Hematopoietic multipotent progenitor cell treated with erythropoietin and hydrocortisone succinate and interleukin-3 and kit ligand, for 6 days (in vitro differentiated cells): ENCODE measurements around the gene HOXD8.

ENCODE experiments used
- DNase-seq: peaks from one replicate; pipeline ENCODE4 v3.0.0-alpha.2; 2015

HOXD8 gene

DNA sequence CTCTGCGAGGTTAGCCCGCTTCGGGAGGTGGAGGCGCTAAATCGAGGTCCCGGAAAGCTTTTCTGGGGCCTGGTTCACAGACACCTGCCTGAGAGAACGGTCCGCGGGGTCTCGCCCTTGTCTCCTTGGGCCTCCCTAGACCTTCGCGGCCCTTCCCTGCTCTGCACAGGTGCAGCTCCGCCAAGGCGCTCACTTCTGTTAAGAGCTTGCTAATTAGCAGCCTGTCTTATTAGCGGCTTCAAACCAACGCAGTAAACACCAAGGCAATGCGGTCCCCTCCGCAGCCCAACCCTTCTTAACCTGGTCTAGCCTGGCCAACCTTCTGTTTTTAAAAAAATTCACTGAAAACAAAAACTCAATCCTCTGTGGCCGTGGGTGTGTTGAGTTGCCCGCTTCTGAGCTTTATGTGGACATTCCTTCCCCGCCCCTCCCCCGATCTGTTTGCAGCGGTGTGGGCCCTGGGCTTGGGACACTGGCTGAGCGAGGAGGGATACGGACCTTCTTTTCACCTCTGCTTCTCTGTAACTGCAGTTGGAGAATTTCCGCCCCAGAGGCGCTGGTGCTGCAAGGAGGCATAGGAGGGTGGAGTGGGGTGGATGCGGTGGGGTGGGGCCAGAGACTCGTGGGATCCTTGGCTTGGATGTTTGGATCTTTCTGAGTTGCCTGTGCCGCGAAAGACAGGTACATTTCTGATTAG is 18.4 kb downstream of the HOXD8 start:
- no peak for DNase-seq

DNA sequence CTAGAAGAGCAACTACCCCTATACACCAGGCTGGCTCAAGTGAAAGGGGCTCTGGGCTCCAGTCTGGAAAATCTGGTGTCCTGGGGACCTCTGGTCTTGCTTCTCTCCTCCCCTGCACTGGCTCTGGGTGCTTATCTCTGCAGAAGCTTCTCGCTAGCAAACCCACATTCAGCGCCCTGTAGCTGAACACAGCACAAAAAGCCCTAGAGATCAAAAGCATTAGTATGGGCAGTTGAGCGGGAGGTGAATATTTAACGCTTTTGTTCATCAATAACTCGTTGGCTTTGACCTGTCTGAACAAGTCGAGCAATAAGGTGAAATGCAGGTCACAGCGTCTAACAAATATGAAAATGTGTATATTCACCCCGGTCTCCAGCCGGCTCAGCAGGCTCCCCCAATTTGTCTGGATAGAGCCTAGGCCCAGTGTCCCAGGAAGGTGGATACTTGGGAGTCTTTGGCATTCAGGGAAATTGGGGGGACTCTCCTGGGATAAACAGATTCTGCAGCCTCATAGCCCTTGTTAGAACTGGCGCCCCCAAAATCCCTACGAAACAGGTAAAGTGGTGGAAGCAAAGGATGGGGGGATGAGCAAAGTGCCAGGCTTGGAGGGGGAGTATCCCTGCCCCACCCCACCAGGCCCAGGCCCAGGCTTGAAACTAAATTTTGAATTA is 19.4 kb downstream of the HOXD8 start:
- DNase-seq: no peak

DNA sequence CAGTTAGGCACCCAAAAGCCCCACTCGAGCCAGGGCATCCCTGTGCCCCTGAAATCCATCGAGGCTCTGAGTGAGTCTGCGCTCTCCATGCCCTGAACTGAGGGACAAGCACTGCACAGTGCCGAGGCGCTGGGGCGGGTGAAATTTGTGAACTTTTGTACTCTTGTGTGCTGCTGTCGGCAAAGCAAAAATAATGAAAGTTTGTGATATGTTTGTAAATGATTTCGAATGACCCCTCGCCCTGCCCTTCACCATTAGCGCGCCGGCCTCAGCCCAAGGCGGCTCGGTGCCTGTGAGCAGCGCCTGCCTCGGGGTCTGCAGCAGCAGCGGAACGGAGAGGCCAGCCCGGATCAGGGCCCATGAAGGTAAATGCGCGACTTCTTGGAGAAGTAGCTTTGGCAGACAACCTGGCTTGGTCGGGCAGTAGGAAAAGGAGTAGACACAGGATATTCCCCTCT is 20.0 kb downstream of the HOXD8 start:
- DNase-seq: no peak

DNA sequence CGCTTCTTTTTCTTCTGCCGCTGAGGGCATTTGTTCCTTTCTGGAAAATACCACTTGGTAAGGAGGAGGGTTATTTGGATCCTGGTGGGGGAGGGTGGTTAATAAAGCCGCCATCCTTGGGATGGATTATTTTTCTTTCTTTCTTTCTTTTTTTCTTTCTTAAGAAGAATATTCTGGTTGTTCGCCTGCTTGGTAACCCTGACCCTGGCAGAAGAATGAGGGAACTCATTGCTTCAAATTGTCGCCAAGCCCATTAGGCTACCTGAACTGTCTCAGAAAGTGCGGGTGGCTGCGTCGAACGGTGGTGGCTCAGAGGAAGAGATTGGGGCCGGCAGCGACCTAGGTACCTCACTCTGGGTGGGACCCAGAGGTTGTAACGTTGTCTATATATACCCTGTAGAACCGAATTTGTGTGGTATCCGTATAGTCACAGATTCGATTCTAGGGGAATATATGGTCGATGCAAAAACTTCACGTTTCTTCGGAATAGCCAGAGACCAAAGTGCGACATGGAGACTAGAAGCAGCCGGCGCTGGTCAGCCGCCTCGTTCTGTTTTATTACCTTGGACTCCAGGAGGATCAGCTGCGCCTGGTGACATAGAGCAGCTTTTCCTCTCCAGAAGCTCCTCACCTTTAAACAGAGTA is 20.6 kb downstream of the HOXD8 start:
- DNase-seq: no peak

DNA sequence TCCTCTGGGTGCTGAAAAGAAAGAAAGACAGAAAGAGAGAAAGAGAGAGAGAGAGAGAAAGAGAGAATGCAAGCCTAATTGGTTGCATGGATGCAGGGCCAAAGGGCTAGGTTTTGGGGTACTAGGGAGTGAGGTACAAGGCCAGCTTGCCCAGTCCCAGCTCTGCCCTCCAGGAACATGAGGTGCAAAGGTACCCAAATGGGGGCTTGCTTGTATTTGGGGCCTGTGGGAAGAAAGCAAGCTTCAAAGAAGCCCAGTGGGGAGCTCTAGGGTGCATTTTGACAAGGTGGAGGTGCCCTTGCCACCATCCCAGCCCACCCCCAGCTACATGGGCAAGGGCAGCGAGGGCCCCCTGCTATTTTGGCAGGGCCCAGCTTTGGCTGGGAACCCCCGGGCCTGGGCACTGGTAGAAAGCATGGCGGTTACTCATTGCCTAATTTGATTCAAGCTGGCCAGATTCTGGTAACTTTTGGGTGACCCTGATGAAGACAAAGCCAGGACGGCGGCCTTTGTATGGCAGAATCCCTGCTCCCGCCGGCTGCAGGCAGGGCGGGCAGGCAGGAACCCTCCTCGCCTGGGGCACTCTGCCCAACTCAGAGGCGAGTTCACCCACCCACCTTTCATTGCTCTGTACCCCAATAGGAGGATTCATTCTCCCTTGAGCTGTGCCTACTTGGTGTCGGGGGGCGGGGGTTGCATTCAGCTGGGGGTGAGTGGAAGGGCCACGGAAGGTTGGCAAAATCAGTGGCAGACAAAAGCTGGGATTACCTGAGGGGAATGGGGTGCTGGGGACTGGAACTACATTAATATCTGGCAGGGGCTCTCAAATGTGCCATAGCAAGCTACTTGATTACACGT is 21.3 kb downstream of the HOXD8 start:
- DNase-seq: no peak

DNA sequence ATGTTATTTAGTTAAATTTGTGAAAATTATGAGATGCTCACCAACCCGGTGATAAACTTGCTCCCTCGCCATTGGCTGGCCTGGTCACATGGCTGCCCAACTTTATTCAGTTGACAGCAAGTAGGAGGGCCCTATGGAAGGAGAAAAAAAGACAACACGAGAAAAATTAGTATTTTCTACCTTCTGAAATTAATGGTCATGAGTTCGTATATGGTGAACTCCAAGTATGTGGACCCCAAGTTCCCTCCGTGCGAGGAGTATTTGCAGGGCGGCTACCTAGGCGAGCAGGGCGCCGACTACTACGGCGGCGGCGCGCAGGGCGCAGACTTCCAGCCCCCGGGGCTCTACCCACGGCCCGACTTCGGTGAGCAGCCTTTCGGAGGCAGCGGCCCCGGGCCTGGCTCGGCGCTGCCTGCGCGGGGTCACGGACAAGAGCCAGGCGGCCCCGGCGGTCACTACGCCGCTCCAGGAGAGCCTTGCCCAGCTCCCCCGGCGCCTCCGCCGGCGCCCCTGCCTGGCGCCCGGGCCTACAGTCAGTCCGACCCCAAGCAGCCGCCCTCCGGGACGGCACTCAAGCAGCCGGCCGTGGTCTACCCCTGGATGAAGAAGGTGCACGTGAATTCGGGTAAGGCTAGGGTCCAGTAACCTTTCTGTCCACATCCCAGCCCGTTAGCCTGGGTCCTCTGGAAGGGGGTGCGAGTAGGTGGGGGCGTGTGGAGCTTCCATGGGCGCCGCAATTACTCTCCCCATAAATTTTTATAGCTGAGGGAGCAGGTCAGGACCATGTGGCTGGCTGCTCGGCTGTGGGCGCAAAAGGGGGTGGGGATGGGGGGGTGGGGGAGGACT is 22.2 kb downstream of the HOXD8 start, which contains the start of gene HOXD4:
HOXD4 (plus strand) TSS at position 109 of the 846 bp plus-strand sequence; CDS start at position 193, 84 bp downstream.
- DNase-seq: no peak

DNA sequence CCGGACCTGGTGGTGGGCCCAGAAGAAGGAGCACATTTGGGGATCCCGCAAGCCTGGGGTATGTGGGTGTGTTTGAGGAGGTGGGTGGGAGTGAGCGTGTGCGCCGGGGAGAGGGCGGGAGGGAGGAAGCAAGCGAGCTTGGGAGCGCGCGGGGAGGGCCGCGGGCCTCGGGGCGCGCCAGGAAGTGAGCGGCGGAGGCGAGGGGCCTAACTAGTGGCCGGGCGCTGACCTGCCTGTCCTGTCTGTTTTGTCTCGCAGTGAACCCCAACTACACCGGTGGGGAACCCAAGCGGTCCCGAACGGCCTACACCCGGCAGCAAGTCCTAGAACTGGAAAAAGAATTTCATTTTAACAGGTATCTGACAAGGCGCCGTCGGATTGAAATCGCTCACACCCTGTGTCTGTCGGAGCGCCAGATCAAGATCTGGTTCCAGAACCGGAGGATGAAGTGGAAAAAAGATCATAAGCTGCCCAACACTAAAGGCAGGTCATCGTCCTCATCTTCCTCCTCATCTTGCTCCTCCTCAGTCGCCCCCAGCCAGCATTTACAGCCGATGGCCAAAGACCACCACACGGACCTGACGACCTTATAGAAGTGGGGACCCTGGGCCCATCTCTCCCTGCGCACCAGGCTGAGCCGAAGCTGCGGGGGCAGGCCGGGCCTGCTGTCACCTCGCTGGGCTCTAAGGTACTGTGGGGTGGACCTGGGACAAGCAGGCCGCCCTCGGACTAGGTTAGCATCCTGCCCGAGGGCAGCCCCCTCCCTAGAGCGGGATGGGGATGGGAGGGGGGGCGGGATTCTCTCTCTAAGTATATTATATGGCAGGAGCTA is 23.1 kb downstream of the HOXD8 start:
- DNase-seq: no peak

DNA sequence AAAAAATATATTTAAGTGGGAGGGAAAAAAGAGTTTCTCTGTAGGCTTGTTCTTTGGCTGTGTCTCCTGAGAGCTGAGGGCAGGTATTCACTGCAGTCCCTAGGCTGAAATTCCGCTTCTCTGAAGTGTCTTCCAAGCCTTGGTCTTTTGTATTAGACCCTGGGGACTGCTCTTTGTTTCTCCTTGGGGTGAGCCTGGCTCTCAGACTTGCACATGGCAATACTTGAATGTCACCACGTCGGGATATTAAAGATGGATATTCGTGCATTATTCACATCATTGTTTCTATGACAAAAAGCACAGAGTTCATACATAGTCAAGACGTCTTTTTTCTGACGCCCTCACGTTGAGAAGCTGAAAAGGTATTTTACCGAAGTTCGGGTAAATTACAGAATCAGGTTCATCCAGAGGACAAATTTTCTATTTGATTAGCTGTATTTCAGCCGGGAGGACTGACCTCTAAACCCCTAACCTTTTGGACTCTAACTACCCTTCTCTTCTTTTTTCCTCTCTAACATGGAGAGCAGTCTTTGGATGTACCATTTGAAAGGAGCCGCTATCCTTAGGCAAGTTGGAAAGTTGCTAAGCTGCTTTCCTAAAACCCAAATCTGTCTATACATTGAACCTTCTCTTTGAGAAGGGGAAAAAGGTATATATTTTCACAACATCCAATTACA is 25.2 kb downstream of the HOXD8 start:
- DNase-seq: no peak

DNA sequence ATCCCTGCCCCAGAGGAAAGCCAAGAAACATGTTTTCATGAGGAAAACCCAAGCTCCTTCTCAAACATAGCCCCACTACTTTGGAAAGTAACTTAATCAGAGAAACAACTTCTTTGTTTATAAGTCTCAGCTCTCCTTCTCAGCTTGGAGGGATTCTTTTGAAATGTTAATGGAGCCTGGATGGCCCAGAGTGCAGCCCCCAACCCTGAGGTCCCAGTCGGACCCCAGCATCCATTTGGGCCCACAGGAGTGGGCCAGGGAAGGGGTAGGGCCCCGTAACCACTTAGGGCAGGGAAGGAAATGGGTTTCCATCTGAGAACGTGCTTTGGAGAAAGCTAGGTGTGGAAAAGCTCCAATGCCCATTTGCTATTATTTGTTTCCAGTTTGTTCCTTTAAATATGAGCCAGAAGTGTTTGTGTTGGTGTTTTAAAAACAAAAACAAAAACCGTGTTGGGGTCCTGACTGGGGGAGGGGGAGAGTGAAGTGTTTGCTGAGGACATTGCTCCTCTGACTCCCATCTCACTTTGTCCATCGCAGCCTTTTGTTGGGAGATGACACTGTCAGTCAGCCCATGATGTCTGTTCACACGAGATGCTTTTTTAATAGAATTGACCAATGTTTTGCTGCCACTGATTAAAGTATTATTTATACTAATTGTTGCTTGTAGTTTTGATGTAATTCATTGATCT is 26.0 kb downstream of the HOXD8 start:
- DNase-seq: no peak

DNA sequence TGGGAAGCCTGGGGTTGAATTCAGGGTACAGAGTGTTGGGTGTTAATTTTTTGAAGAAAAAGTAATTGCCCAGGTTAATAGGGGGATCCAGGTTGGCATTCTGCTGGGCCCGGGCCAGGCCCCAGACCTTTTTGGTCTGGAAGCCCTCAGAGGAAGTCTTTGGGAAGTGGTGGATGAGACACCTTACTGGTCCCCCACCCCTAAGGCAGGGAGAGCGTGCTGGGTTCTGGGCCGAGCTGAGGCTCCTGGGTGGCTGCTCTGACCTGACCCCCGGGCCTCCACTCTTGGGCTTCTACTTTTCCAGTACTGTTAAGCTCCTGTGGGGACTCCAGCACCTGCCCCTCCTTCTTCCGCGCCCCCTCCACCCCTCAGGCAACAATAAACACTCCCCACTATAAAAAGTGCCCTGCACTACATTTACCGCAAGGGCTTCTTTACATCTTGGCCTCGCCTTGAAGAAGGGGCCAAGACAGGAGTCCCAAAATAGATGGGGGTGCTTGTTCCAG is 26.8 kb downstream of the HOXD8 start:
- no peak for DNase-seq

DNA sequence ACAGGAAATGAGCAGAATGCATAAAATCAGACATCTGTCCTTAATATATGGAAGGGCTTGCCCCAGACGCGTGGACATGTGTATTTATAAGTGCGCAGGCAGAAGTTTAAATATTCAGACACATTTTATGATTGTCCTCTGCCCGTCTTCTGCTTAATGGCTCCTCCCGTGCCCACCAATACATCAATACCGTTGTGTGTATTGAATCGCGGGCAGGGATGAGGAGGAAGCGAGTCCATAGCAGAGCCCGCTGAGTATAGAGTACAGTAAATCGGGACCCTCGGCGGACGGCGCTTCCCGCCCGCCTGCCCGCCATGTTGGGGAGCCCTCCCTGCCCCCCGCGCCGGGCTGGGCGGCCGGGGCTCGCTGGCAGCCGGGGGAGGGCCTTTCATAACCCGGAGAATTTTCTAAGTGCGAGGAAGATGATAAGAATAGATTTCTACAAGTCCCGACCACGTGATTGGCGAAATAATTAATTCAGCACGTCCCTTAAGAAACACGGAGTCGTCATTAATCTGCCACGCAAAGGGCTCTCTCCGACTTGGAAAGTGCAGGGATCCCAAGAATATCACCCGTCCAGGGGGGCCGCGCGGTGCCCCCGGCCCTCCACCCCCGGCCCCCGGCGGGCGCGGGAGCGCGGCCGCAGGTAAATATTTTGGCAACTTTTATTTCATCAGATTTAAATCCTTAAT is 27.4 kb downstream of the HOXD8 start, which contains the start of gene HOXD3:
HOXD3 (plus strand) TSS at position 501 of the 692 bp plus-strand sequence. CDS start 11,808 bp downstream, outside the sequence.
- no peak for DNase-seq

DNA sequence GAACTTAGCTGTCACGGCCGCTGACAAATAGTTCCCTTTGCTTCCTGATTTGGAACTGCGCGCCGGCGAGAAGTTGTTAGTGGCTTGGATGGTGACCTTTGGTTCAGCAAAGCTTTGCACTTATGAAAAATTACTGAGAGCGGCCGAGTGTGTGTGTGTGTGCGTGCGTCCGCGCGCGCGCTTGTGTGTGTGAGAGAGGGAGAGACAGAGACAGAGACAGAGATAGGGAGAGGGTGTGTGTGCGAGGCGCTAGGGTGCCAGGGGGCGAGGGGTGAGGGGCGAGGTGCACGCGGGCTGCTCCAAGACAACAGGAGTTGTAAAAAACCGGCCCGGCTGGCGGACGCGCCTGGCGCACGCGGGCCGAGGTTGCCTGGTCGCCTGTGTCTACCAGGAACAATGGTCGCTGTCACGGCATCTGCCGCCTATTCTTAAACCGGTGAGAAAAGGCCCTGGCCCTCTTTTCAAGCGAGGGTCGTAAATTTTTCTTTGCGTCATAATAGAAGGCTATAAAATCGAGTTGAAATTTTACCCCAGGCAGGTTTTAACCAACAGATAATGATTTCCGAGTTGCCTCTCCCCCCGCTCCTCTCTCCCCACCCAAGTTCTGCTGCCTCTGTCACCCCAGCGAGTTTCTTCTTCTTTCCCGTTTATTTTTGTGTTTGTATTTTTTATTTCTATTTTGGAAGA is 28.1 kb downstream of the HOXD8 start:
- DNase-seq: no peak

DNA sequence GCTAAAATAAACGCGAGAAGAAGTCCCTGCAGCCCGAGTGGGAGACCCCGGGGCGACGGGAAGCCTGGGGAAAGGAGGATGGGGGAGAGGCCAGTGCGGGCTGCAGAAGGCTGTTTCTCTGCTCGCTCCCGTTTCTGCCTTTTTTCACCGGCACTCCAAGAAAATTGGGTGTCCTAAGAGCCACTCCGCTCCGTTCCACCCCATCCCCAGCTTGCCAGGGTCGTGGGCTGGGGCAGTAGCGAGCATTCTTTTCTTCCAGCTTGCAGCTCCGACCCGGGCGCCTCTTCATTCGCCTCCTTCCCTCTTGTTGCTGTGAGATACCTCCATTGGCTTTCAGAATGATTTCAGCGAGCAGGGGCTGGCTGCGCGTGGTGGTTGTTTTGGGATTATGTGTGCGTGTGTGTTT is 28.7 kb downstream of the HOXD8 start:
- DNase-seq: no peak

DNA sequence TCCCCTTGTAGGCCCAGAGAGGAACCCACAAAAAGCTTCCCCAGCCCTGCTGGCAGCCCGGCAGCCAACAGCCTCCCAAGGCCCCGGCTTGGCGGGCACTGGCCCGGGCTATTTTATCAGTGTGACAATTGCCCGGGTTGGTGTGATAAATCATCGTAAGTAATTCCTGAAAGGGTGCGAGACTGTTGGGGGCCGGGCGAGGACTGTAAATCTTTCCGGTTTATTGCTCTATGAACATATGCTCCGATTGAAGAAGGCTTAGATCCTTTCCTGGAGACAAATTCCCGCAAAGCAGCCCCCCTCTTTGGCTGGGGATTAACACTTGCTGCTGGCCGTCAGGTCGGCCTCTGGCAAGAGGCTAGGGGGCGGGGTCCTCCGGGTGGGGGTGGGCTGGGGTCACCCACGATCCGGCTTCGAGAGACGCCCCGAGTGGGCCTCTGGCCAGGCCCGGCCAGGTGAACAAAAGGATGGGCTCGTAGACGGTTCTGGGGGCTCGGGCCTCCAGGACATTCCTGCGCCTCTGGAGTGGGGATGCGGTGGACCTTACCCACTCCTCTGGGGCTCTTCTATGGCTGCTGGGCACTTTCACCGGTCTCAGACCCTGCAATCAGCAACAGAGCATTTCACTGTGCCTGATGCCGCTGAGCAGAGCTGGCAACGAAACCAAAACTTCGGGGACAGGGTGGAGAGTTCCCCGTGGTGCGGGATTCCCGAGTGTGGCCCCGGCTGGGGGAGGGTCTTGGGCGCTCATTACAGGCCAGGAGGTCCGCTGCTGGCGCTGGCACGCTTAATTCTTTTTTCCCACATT is 29.6 kb downstream of the HOXD8 start:
- no peak for DNase-seq

DNA sequence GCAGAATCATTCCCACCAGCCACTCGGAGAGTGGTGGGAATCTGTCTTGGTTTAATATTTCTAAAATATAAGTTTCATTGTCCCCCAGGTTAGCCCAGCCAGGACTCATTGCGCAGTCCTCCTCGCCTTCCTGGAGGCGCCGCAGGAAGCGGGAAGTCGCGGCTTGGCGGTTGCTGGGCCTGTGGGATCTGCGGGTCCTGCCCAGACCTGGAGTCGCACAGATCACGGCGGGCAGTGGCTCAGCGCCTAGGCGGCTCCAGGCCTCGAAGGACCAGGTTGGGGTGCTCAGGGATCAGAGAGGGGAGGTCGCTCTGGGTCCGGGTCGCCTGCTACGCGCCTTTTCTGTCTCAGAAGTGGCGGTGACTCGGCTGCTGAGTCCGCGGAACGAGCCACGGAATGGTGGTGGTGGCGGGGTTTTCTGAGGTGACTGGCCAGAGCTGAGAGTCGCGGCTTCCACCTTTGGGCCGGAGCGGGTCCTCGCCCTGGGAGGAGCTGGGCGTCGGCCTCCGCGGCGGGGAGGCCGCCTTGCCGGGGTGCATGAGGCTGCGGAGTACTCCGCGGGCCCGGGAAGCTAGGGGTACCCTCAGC is 30.3 kb downstream of the HOXD8 start:
- no peak for DNase-seq

DNA sequence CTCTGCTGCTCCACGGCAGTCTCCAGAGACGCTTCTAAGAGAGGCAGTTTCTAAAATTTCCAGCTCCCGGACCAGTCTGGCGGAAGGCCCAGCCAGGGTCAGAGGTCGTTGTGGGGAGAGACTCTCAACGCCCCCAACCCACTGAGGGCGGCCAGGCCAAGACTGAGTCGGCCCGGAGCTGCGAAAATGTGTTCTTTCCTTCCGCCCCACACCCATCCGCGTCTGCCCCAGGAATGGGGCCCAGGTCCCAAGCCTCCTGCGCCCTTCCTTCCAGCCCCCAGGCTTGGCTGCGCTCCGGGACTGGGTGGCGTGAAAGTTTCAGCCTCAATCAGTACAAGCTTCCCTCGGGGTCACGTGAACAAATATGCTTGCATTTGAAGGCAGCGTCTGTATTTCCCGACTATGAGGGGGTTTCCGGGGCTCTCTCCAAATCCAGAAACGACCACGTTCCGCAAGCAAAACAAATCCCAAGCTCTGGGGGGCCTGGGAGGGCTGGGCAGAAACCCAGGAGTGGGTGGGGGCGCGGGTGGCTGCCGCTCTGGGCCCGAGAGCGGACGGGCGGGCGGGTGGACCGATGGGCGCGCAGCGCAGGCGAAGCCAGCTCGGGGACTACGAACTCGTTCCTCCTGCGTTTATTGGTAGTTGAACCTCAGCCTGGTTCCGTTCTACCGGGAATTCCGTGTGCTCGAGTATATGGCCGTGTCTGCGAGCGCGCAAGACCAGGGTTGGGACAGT is 30.9 kb downstream of the HOXD8 start:
- DNase-seq: no peak
